HCT116 (cell line): ENCODE data around the gene LCN10.
"Not testable (repeated sequence)": the region's sequence is repeated elsewhere in the genome, so short reads cannot be mapped to it uniquely, and the experiment has no call there.

Experiments
- ATF3 ChIP-seq: IDR thresholded peaks from 2 replicates; pipeline ENCODE4 v1.6.1; 2012
- CTCF ChIP-seq, 3 experiments: fragments of 200-600 bp in 1 of 3; sonication (generic) in 1 of 3; IDR thresholded peaks in 2 of 3; conservative IDR thresholded peaks in 1 of 3; 2 replicates each; pipeline ENCODE4 v1.5.1; 2012 to 2017; ENCODE audit warnings: low read depth in 2 of 3, low read length in 2 of 3, antibody characterized with exemption in 1 of 3, borderline replicate concordance in 1 of 3, control low read depth in 1 of 3, mild to moderate bottlenecking in 1 of 3, mixed read lengths in 1 of 3, mixed run types in 1 of 3, moderate library complexity in 1 of 3; ENCODE audit not compliant: insufficient read depth in 1 of 3
- EZH2 ChIP-seq: fragments of 200-600 bp; sonication (generic); IDR thresholded peaks from 2 replicates; pipeline ENCODE4 v1.6.1; 2017; ENCODE audit warnings: antibody characterized with exemption, mixed run types
- MAX ChIP-seq: IDR thresholded peaks from 2 replicates; pipeline ENCODE4 v1.6.1; 2012
- POLR2A ChIP-seq: IDR thresholded peaks from 2 replicates; pipeline ENCODE4 v1.7.0; 2011; ENCODE audit warnings: borderline replicate concordance; ENCODE audit not compliant: insufficient read depth, insufficient read length; ENCODE audit errors: extremely low read depth
- POLR2AphosphoS5 ChIP-seq: IDR thresholded peaks from 2 replicates; pipeline ENCODE4 v1.6.1; 2011; ENCODE audit warnings: mild to moderate bottlenecking, low read depth, low read length, moderate library complexity
- RAD21 ChIP-seq: IDR thresholded peaks from 2 replicates; pipeline ENCODE4 v1.6.1; 2012; ENCODE audit warnings: low read depth, mild to moderate bottlenecking
- REST ChIP-seq: IDR thresholded peaks from 2 replicates; pipeline ENCODE4 v1.6.1; 2012; ENCODE audit warnings: low read depth
- SIN3A ChIP-seq: IDR thresholded peaks from 2 replicates; pipeline ENCODE4 v1.6.1; 2012; ENCODE audit warnings: low read depth
- SRF ChIP-seq: IDR thresholded peaks from 2 replicates; pipeline ENCODE4 v1.6.1; 2012; ENCODE audit warnings: low read depth
- YY1 ChIP-seq: IDR thresholded peaks from 2 replicates; pipeline ENCODE4 v1.6.1; 2011; ENCODE audit warnings: low read length, low read depth, moderate library complexity, mild to moderate bottlenecking; ENCODE audit not compliant: insufficient replicate concordance; ENCODE audit errors: extremely low read depth

- not testable (repeated sequence) for TF ChIP-seq MAX, POLR2A, EZH2, REST, SIN3A, RAD21, POLR2AphosphoS5, SRF, YY1, ATF3
- TF ChIP-seq CTCF (IDR thresholded peaks at IDR 0.05 in 2 of 3, conservative IDR thresholded peaks at IDR 0.05 in 1 of 3; ENCODE audit: borderline replicate concordance in 1 of 3, insufficient read depth in 1 of 3, low read depth in 2 of 3, low read length in 2 of 3): peak; percentile 15 to 24 (median 22); a peak in 4 of 6 replicates
Measured at GRCh38 chr9:136766410-136767120, 23.8 kb upstream of the LCN10 start.
